ENCODE results near the gene XPR1. TPM values are rescaled to one million over a fixed set of nuclear protein-coding genes. Genes with fewer than 3 reads are reported as not detected.

The XPR1 gene
- polyA plus RNA-seq, 3 donors: 36.3 to 40.1 (median 37.2) TPM

- peak in 4 of 11 donors; percentile 37 to 52 (median 44) for DNase-seq (ENCODE audit: extremely low read depth in 1 of 11, low read depth in 9 of 11, low spot score in 4 of 11)
Measured at GRCh38 chr1:180926164-180926981, 294.6 kb downstream of the XPR1 start.

GRCh38 chr1:180927348-180927747 lies 295.5 kb downstream of the XPR1 start:
- no peak for DNase-seq (ENCODE audit: extremely low read depth in 1 of 11, low read depth in 9 of 11, low spot score in 4 of 11)

- no peak for DNase-seq (ENCODE audit: extremely low read depth in 1 of 11, low read depth in 9 of 11, low spot score in 4 of 11)
Measured at GRCh38 chr1:180927841-180928240, 296.0 kb downstream of the XPR1 start.

- DNase-seq (ENCODE audit: extremely low read depth in 1 of 11, low read depth in 9 of 11, low spot score in 4 of 11): no peak
Measured at GRCh38 chr1:180928331-180929230, 296.8 kb downstream of the XPR1 start.

GRCh38 chr1:180929389-180929788 lies 297.6 kb downstream of the XPR1 start:
- no peak for DNase-seq (ENCODE audit: extremely low read depth in 1 of 11, low read depth in 9 of 11, low spot score in 4 of 11)

- no peak for DNase-seq (ENCODE audit: extremely low read depth in 1 of 11, low read depth in 9 of 11, low spot score in 4 of 11)
Measured at GRCh38 chr1:180930687-180931086, 298.9 kb downstream of the XPR1 start.

- DNase-seq (ENCODE audit: extremely low read depth in 1 of 11, low read depth in 9 of 11, low spot score in 4 of 11): no peak
Measured at GRCh38 chr1:180931529-180931928, 299.7 kb downstream of the XPR1 start.

- no peak for DNase-seq (ENCODE audit: extremely low read depth in 1 of 11, low read depth in 9 of 11, low spot score in 4 of 11)
Measured at GRCh38 chr1:180932378-180932777, 300.6 kb downstream of the XPR1 start.

GRCh38 chr1:180933141-180933540 lies 301.3 kb downstream of the XPR1 start:
- no peak for DNase-seq (ENCODE audit: extremely low read depth in 1 of 11, low read depth in 9 of 11, low spot score in 4 of 11)

- DNase-seq (ENCODE audit: extremely low read depth in 1 of 11, low read depth in 9 of 11, low spot score in 4 of 11): no peak
Measured at GRCh38 chr1:180934563-180934962, 302.7 kb downstream of the XPR1 start.

- no peak for DNase-seq (ENCODE audit: extremely low read depth in 1 of 11, low read depth in 9 of 11, low spot score in 4 of 11)
Measured at GRCh38 chr1:180935326-180936109, 303.7 kb downstream of the XPR1 start.

GRCh38 chr1:180936110-180937011 lies 304.5 kb downstream of the XPR1 start:
- DNase-seq (ENCODE audit: extremely low read depth in 1 of 11, low read depth in 9 of 11, low spot score in 4 of 11): no peak

GRCh38 chr1:180937012-180937372 lies 305.2 kb downstream of the XPR1 start:
- DNase-seq (ENCODE audit: extremely low read depth in 1 of 11, low read depth in 9 of 11, low spot score in 4 of 11): no peak

- no peak for DNase-seq (ENCODE audit: extremely low read depth in 1 of 11, low read depth in 9 of 11, low spot score in 4 of 11)
Measured at GRCh38 chr1:180937624-180938225, 305.9 kb downstream of the XPR1 start.

GRCh38 chr1:180939073-180939710 lies 307.4 kb downstream of the XPR1 start:
- no peak for DNase-seq (ENCODE audit: extremely low read depth in 1 of 11, low read depth in 9 of 11, low spot score in 4 of 11)

- no peak for DNase-seq (ENCODE audit: extremely low read depth in 1 of 11, low read depth in 9 of 11, low spot score in 4 of 11)
Measured at GRCh38 chr1:180939711-180940103, 307.9 kb downstream of the XPR1 start.
